ENCODE measurements around the gene IRAK3.
"Not testable (repeated sequence)": the region's sequence is repeated elsewhere in the genome, so short reads cannot be mapped to it uniquely, and the experiment has no call there.

Gene IRAK3

GRCh38 chr12:66196806-66197205, 7.8 kb downstream of the IRAK3 start:
- no peak for TF ChIP-seq CTCF (IDR thresholded peaks at IDR 0.05; ENCODE audit: insufficient read depth, missing control alignments)
- no peak for FAIRE-seq
- DNase-seq (ENCODE audit: insufficient read length, low spot score), result no peak

- DNase-seq (ENCODE audit: insufficient read length, low spot score), result no peak
- no peak for TF ChIP-seq CTCF (IDR thresholded peaks at IDR 0.05; ENCODE audit: insufficient read depth, missing control alignments)
- no peak for FAIRE-seq
These were observed 8.5 kb downstream of the IRAK3 start for GRCh38 chr12:66197495-66197921.

- no peak for TF ChIP-seq CTCF (IDR thresholded peaks at IDR 0.05; ENCODE audit: insufficient read depth, missing control alignments)
- FAIRE-seq, result no peak
- DNase-seq (ENCODE audit: insufficient read length, low spot score), result no peak
These were observed 10.1 kb downstream of the IRAK3 start for GRCh38 chr12:66199141-66199540.

GRCh38 chr12:66199831-66200509, 11.0 kb downstream of the IRAK3 start:
- DNase-seq (ENCODE audit: insufficient read length, low spot score) (no peak), FAIRE-seq (no peak)
- TF ChIP-seq CTCF (IDR thresholded peaks at IDR 0.05; ENCODE audit: insufficient read depth, missing control alignments), result no peak

GRCh38 chr12:66203820-66204219, 14.8 kb downstream of the IRAK3 start:
- TF ChIP-seq CTCF (IDR thresholded peaks at IDR 0.05; ENCODE audit: insufficient read depth, missing control alignments), result no peak
- DNase-seq (ENCODE audit: insufficient read length, low spot score), result no peak
- no peak for FAIRE-seq

- FAIRE-seq (no peak), DNase-seq (ENCODE audit: insufficient read length, low spot score) (no peak)
- no peak for TF ChIP-seq CTCF (IDR thresholded peaks at IDR 0.05; ENCODE audit: insufficient read depth, missing control alignments)
These were observed 17.1 kb downstream of the IRAK3 start for GRCh38 chr12:66206141-66206540.

- TF ChIP-seq CTCF (IDR thresholded peaks at IDR 0.05; ENCODE audit: insufficient read depth, missing control alignments), result no peak
- FAIRE-seq, result no peak
These were observed 21.8 kb downstream of the IRAK3 start for GRCh38 chr12:66210840-66211239.

GRCh38 chr12:66211573-66211972, 22.6 kb downstream of the IRAK3 start:
- DNase-seq (ENCODE audit: insufficient read length, low spot score); FAIRE-seq: not testable (repeated sequence)

More at GRCh38 chr12:66210840-66211239, 21.8 kb downstream of the IRAK3 start:
- DNase-seq (ENCODE audit: insufficient read length, low spot score), result no peak

- FAIRE-seq; DNase-seq (ENCODE audit: insufficient read length, low spot score): not testable (repeated sequence)
These were observed 24.0 kb downstream of the IRAK3 start for GRCh38 chr12:66213011-66213410.

All from D721Med (cell line).